Measurements from ENCODE around the gene SYT5. TPM values are rescaled to one million over a fixed set of nuclear protein-coding genes. Genes with fewer than 3 reads are reported as not detected.

SYT5 gene
- total and polyA plus RNA-seq, 2 of the 13 experiments (the other 11 are each of a cell fraction or from before 2014, with no cell fraction given) = not detected

- TF ChIP-seq ZNF318 (CRISPR knock-in tag; IDR thresholded peaks at IDR 0.05) = 0 out of 2 replicates have a peak, but pooled peaks have one; percentile 60
- peak; percentile 81 for TF ChIP-seq TFE3 (CRISPR knock-in tag; IDR thresholded peaks at IDR 0.05)
- peak; percentile 79 for TF ChIP-seq ZMYM4 (CRISPR knock-in tag; IDR thresholded peaks at IDR 0.05)
- TF ChIP-seq GABPB1 (CRISPR knock-in tag; IDR thresholded peaks at IDR 0.05) = peak; percentile 85
- peak; percentile 70 for TF ChIP-seq SPEN (CRISPR knock-in tag; IDR thresholded peaks at IDR 0.05; ENCODE audit: low read depth)
- peak; percentile 91 for TF ChIP-seq MXD4 (CRISPR knock-in tag; IDR thresholded peaks at IDR 0.05)
- TF ChIP-seq PAF1 (CRISPR knock-in tag; IDR thresholded peaks at IDR 0.05) = 0 out of 2 replicates have a peak, but pooled peaks have one; percentile 38
- peak; percentile 88; the same call in 1 of the 2 replicates for TF ChIP-seq SALL2 (CRISPR knock-in tag; IDR thresholded peaks at IDR 0.05)
- no peak; the same call in 1 of the 2 replicates for TF ChIP-seq ZNF777 (CRISPR knock-in tag; IDR thresholded peaks at IDR 0.05)
- TF ChIP-seq ZNF672 (CRISPR knock-in tag; IDR thresholded peaks at IDR 0.05) = no peak
- peak; percentile 58 to 96; a peak in 2 of 4 replicates for TF ChIP-seq KLF16 (CRISPR knock-in tag; IDR thresholded peaks at IDR 0.05)
- no peak for TF ChIP-seq POLR2AphosphoS2 (IDR thresholded peaks at IDR 0.05; ENCODE audit: low read depth, low read length)
- TF ChIP-seq SRSF4 (IDR thresholded peaks at IDR 0.05; ENCODE audit: low read depth, low read length, poor library complexity, severe bottlenecking) = no peak
- TF ChIP-seq, protein P1, sequence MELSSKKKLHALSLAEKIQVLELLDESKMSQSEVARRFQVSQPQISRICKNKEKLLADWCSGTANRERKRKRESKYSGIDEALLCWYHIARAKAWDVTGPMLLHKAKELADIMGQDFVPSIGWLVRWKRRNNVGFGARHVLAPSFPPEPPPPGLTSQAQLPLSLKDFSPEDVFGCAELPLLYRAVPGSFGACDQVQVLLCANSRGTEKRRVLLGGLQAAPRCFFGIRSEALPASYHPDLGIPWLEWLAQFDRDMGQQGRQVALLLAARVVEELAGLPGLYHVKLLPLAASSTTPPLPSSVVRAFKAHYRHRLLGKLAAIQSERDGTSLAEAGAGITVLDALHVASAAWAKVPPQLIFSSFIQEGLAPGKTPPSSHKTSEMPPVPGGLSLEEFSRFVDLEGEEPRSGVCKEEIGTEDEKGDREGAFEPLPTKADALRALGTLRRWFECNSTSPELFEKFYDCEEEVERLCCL (CRISPR knock-in tag; IDR thresholded peaks at IDR 0.05; ENCODE audit: borderline replicate concordance) = peak; percentile 98
- peak; percentile 97 for TF ChIP-seq ZNF430 (CRISPR knock-in tag; IDR thresholded peaks at IDR 0.05)
- no peak for TF ChIP-seq ZNF660 (CRISPR knock-in tag; IDR thresholded peaks at IDR 0.05; ENCODE audit: borderline replicate concordance, low read depth)
- TF ChIP-seq ZNF567 (CRISPR knock-in tag; IDR thresholded peaks at IDR 0.05; ENCODE audit: borderline replicate concordance) = no peak
- peak; percentile 98 for TF ChIP-seq ZNF256 (CRISPR knock-in tag; conservative IDR thresholded peaks at IDR 0.05)
Measured at GRCh38 chr19:55216461-55217198, 36.5 kb upstream of the SYT5 start (continued).
